ENCODE measurements around the gene MADCAM1.
"Not testable (repeated sequence)": the region's sequence is repeated elsewhere in the genome, so short reads cannot be mapped to it uniquely, and the experiment has no call there.

Gene MADCAM1

GRCh38 chr19:474126-475078, 21.9 kb upstream of the MADCAM1 start:
- DNase-seq (ENCODE audit: insufficient read length, low spot score) (no peak), FAIRE-seq (no peak)
- no peak for TF ChIP-seq POLR2A (IDR thresholded peaks at IDR 0.05; ENCODE audit: low read depth, low read length)

DNA sequence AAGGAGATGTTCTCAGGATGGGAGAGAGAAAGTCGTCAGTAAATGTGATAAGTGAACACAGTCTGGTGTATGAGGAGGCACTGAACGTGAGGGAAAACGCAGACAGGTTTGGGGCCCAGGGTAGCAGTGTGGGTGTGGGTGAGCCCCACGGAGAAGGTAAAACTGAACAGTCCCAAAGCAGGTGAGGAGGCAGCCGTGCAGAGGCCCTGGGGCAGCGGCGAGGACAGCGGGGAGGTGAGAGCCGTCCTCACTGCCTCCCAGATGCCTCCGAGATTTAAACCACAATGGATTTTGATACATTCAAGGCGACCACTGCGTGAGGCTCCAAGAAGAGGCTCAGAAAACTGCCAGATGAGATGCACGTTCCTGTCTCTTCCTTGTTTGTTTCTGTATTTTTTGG, 20.9 kb upstream of the MADCAM1 start:
- DNase-seq (ENCODE audit: insufficient read length, low spot score) (no peak), FAIRE-seq (no peak)
- TF ChIP-seq POLR2A (IDR thresholded peaks at IDR 0.05; ENCODE audit: low read depth, low read length), result no peak

DNA sequence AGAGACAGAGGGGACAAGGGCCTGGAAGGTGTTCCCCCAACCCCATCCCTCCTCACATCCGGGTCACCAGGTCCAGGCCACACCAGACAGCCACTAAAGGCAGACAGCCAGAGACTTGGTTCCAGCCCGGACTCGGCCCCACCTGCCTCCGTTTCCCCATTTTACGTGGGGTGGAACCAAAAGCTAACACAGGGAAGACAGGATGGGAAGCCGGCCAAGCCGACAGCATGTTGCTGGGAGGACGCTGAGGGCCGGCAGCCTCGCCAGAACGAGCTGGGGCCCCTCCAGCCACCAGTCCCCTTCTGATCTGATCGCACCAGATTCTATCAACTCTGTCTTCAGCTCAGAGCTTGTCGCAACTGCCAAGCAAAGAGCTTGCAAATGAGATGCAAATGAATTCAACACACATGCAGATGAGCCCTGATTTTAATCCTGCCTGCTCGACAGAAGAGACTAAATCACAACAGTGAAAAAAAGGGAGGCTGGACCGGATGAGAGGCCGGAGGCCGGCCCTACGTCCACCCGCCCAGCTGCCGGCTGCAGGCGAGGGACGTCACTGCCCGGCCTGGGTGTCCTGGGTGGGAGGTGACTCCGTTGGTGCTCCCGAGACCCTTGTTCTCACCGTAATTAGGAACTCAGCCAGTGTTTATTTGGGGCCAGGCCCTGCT, 17.9 kb upstream of the MADCAM1 start:
- no peak for TF ChIP-seq POLR2A (IDR thresholded peaks at IDR 0.05; ENCODE audit: low read depth, low read length)
- no peak for FAIRE-seq

DNA sequence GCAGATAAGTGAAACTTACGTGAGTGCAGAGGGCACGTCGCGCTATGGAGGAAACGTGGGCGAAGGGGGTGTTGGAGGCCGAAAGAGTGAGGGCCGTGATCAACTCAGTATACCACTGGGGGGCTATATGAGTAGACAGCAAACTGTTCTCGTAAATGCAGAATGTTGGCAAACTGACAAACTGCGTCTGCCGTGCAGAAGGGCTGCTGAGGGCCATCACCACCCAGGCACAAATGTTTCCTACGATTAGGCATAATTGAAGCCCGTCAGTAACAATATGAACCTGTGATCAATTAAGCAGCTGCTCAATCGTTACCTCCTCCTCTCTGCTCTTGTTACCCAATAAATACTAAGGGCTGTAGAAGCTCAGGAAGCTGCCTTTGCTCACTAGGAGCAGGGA, 17.3 kb upstream of the MADCAM1 start:
- FAIRE-seq, result no peak
- no peak for DNase-seq (ENCODE audit: insufficient read length, low spot score)
- TF ChIP-seq POLR2A (IDR thresholded peaks at IDR 0.05; ENCODE audit: low read depth, low read length), result no peak

More for the DNA sequence above, 17.9 kb upstream of the MADCAM1 start:
- no peak for DNase-seq (ENCODE audit: insufficient read length, low spot score)

DNA sequence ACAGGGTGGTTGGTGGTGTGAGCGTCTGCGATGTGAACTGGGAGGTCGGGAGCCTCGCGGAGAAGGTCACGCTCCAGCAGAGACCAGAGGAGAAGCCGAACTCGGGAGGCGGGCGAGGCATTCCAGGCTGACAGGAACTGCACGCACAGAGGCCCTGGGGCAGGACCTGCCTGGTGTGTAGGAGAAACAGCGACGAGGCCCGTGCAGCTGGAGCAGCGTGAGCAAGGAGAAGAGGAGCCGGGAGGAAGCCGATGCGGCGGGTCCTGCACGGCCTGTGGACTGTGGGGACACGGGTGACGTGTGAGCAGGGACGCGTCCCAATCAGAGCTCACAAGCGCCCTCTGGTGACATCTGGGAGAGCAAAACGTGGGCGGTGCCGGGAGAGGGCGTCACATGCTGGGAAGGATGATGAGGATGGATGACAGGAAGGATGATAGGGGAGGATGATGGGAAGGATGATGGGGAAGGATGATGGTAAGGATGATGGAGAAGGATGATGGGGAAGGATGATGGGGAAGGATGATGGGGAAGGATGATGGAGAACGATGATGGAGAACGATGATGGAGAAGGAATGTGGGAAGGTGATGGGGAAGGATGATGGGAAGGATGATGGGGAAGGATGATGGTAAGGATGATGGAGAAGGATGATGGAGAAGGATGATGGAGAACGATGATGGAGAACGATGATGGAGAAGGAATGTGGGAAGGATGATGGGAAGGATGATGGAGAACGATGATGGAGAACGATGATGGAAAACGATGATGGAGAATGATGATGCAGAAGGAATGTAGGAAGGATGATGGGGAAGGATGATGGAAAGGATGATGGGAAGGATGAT, 16.1 kb upstream of the MADCAM1 start:
- FAIRE-seq (no peak), DNase-seq (ENCODE audit: insufficient read length, low spot score) (no peak)
- no peak for TF ChIP-seq POLR2A (IDR thresholded peaks at IDR 0.05; ENCODE audit: low read depth, low read length)

GRCh38 chr19:481100-481499, 15.2 kb upstream of the MADCAM1 start:
- DNase-seq (ENCODE audit: insufficient read length, low spot score); FAIRE-seq: not testable (repeated sequence)

DNA sequence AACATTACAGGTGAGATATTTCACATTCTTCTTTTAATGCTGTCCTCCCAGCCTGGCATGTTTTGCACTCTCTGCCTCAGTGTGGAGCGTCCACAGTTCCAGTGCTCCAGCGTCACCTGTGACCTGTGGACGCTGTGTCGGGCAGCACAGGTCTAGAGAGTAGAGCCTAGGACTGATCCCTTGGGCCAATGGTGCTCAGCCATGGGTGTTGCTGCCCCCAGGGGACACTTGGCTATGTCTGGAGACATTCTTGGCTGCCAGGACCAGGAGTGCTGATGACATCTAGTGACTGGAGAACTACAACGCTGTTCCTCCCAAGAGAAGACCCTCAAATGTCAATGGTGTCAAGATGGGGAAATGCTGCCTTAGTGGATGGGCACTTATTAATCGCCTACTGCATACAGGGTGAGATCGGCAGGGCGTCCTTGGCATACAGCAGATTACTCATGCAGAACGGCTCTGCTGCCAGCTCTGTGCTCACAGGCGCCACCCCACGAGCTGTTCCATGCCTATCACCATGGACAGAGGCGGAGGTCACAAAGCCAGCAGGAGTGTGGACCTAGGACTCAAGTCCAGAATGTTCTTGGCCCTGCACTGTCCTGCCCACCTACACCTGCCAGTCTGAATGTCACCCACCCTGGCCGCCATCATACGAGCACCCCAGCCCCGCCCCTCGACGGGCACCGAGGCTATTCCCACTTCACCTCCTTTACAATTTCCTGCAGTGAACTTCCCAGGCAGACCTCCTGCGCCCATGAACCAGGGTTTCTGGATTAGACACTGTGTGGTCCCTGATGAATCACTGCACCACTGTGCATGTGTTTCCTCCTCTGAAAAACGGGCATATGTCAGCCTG, 13.9 kb upstream of the MADCAM1 start:
- DNase-seq (ENCODE audit: insufficient read length, low spot score) (no peak), FAIRE-seq (no peak)
- no peak for TF ChIP-seq POLR2A (IDR thresholded peaks at IDR 0.05; ENCODE audit: low read depth, low read length)

DNA sequence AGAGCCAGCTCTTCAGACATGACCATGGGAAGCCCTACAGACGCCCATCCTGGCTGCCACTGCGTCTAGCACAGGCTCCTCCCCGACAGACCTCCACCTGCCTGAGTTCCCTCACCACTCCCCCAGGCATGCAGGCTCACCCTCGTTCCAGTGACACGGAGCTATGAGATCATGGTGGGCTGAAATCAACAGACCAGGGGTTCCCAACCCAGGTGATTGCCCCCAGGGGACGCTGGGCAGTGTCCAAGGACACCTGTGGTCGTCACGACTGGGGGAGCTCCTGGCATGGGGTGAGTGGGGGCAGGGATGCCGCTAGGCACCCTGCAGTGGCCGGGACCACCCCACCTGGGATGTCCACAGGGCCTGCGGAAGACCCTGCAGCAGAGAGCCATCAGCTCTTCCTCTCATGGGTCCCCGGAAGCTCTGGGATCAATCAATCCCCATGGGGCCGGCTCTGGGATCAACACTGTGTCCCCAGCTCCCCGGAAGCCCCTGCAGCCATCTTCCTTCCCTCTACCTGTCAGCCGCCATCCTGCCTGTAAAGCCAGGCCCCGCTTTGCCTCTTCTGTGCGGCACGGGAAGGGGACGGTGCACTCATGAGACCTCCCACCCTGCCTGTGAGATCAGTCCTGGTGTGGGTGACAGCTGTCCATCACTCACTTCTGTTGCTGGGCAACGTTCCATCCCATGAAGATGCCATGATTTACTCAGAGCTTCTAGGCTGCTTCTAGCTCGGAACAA, 12.8 kb upstream of the MADCAM1 start:
- no peak for FAIRE-seq
- no peak for TF ChIP-seq POLR2A (IDR thresholded peaks at IDR 0.05; ENCODE audit: low read depth, low read length)
- DNase-seq (ENCODE audit: insufficient read length, low spot score), result no peak

DNA sequence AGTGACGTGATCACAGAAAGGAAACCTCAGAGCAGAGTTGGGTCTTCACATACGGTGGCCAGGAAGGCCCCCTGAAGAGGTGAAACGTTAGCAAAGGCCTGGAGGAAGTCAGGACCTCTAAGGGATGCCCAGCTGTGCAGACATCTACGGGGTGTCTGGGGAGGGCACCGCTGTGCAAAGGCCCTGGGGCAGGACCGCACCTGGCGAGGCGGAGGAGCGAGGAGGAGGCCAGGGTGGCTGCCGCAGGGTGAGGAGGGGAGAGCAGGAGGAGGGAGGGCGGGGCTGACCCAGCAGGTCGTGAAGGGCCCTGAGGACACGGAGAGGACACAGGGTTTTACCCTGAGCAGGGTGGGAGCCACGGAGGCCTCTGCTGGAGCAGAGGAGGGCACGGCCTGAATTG, 11.8 kb upstream of the MADCAM1 start:
- FAIRE-seq (no peak), DNase-seq (ENCODE audit: insufficient read length, low spot score) (no peak)
- TF ChIP-seq POLR2A (IDR thresholded peaks at IDR 0.05; ENCODE audit: low read depth, low read length), result no peak

GRCh38 chr19:485077-485476, 11.2 kb upstream of the MADCAM1 start:
- DNase-seq (ENCODE audit: insufficient read length, low spot score) (no peak), FAIRE-seq (no peak)
- no peak for TF ChIP-seq POLR2A (IDR thresholded peaks at IDR 0.05; ENCODE audit: low read depth, low read length)

DNA sequence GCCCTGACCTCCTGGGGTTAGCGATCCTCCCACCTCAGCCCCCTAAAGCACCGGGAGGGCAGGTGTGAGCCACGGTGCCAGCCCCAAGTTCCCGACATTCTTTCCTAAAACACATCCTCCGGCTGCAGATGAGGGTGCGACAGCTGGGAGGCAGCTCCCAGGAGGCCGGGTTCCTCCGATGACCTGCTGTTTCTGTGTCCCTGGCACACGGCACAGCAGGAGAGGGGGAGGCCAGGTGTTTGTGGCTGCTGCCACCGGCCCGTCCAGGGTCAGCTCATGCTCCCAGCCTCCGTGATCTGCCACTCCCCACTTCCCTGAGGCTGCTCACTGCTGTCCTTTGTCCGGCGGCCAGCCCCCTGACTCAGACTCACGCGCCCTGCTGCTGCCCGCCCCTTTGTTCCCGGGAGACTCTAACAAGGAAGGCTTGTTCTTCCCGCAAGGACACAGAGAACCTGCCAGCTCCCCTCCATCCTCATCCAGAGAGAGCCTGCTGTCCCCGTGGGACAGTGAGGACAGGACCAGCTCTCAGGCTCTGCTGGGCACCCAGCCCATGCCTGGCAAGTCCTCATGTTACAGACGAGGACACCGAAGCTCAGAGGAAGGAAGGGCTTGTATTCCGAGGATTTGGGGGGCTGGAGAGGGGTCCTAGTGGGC, 10.6 kb upstream of the MADCAM1 start:
- no peak for DNase-seq (ENCODE audit: insufficient read length, low spot score)
- no peak for FAIRE-seq
- no peak for TF ChIP-seq POLR2A (IDR thresholded peaks at IDR 0.05; ENCODE audit: low read depth, low read length)
